GM23338 (cell line): ENCODE data around the gene FOXJ1. TPM values are rescaled to one million over a fixed set of nuclear protein-coding genes. Genes with fewer than 3 reads are reported as not detected.
A peak's percentile ranks its signal among the peaks of the same experiment; 100 is the strongest.

ENCODE experiments used
- ATAC-seq: fragments of 200-7000 bp; cut with Tn5 transposase; 3 replicates; pipeline ENCODE4 v1.9.1; 2020
- DNase-seq: peaks from one replicate; pipeline ENCODE4 v3.0.0-alpha.2; 2015; ENCODE audit warnings: low spot score
- H2AFZ ChIP-seq: fragments of 200-600 bp; sonication (generic); 2 replicates; pipeline ENCODE4 v1.8.0; 2016; ENCODE audit warnings: antibody characterized with exemption, mild to moderate bottlenecking, moderate library complexity
- H3F3A ChIP-seq: fragments of 200-600 bp; sonication (generic); replicated peaks from 2 replicates; pipeline ENCODE4 v1.8.0; 2017; ENCODE audit warnings: antibody characterized with exemption, mixed run types, low read depth
- H3K27ac ChIP-seq: fragments of 200-600 bp; sonication (generic); 2 replicates; pipeline ENCODE4 v1.6.1; 2016; ENCODE audit warnings: low read depth
- H3K27me3 ChIP-seq: fragments of 200-600 bp; sonication (generic); 2 replicates; pipeline ENCODE4 v1.8.0; 2016; ENCODE audit warnings: mild to moderate bottlenecking, mixed run types, moderate library complexity; ENCODE audit not compliant: insufficient read depth
- H3K36me3 ChIP-seq: fragments of 200-600 bp; sonication (generic); 2 replicates; pipeline ENCODE4 v1.8.0; 2016; ENCODE audit warnings: mild to moderate bottlenecking; ENCODE audit not compliant: insufficient read depth
- H3K4me1 ChIP-seq: fragments of 200-600 bp; sonication (generic); 2 replicates; pipeline ENCODE4 v1.8.0; 2016; ENCODE audit warnings: mild to moderate bottlenecking, moderate library complexity; ENCODE audit not compliant: insufficient read depth
- H3K4me2 ChIP-seq: fragments of 200-600 bp; sonication (generic); 2 replicates; pipeline ENCODE4 v1.7.1; 2017; ENCODE audit warnings: mixed run types
- H3K4me3 ChIP-seq: fragments of 200-600 bp; sonication (generic); 2 replicates; pipeline ENCODE4 v1.6.1; 2016; ENCODE audit warnings: mixed run types
- H3K79me2 ChIP-seq: fragments of 200-600 bp; sonication (generic); replicated peaks from 2 replicates; pipeline ENCODE4 v1.8.0; 2017; ENCODE audit warnings: mild to moderate bottlenecking; ENCODE audit not compliant: insufficient read depth
- H3K9me2 ChIP-seq: fragments of 200-600 bp; sonication (generic); 2 replicates; pipeline ENCODE4 v1.8.0; 2017; ENCODE audit not compliant: insufficient read depth
- H4K20me1 ChIP-seq: fragments of 200-600 bp; sonication (generic); replicated peaks from 2 replicates; pipeline ENCODE4 v1.8.0; 2017; ENCODE audit warnings: mild to moderate bottlenecking; ENCODE audit not compliant: insufficient read depth
- H3K27ac Mint-ChIP-seq: 2 replicates; pipeline ENCODE4 v1.8.0; 2020; ENCODE audit warnings: inconsistent platforms, mild to moderate bottlenecking, moderate library complexity, mixed read lengths
- H3K27me3 Mint-ChIP-seq: 3 replicates; pipeline ENCODE4 v1.8.0; 2022; ENCODE audit warnings: low read depth, mild to moderate bottlenecking, moderate library complexity, mixed read lengths, inconsistent platforms; ENCODE audit not compliant: insufficient read depth, poor library complexity
- H3K36me3 Mint-ChIP-seq: 3 replicates; pipeline ENCODE4 v1.8.0; 2021; ENCODE audit warnings: low read depth, mild to moderate bottlenecking, inconsistent platforms, moderate library complexity, mixed read lengths
- H3K4me1 Mint-ChIP-seq: 3 replicates; pipeline ENCODE4 v1.8.0; 2020; ENCODE audit warnings: mild to moderate bottlenecking, inconsistent platforms, mixed read lengths
- H3K4me3 Mint-ChIP-seq: 3 replicates; pipeline ENCODE4 v1.8.0; 2021; ENCODE audit warnings: moderate library complexity, mild to moderate bottlenecking, inconsistent platforms, mixed read lengths
- H3K9me3 Mint-ChIP-seq: 3 replicates; pipeline ENCODE4 v1.8.0; 2020; ENCODE audit warnings: moderate library complexity, mild to moderate bottlenecking, inconsistent platforms, mixed read lengths
- EZH2 ChIP-seq: fragments of 200-600 bp; sonication (generic); IDR thresholded peaks from one replicate; pipeline ENCODE4 v1.8.0; 2017; ENCODE audit warnings: antibody characterized with exemption, mild to moderate bottlenecking, low read depth; ENCODE audit not compliant: unreplicated experiment
- NANOG ChIP-seq: IDR thresholded peaks from 2 replicates; pipeline ENCODE4 v1.6.1; 2016; ENCODE audit warnings: antibody characterized with exemption, borderline replicate concordance
- POLR2AphosphoS5 ChIP-seq: IDR thresholded peaks from 2 replicates; pipeline ENCODE4 v1.6.1; 2016; ENCODE audit warnings: antibody characterized with exemption, low read depth
- ZNF114 ChIP-seq: fragments of 250-450 bp; sonication (Bioruptor Pico); IDR thresholded peaks from 2 replicates; pipeline ENCODE4 v1.5.0; 2020; ENCODE audit warnings: mild to moderate bottlenecking, moderate library complexity
- polyA plus RNA-seq: library from polyadenylated mRNA; unstranded; fragments of >200 nt; fragmentation: Nextera tagmentation; extraction: Ambion mirVana; gene quantifications from 2 replicates; pipeline ENCODE4 v1.2.1, GENCODE V29; 2016
- total RNA-seq: library from RNA; depleted of rRNA; stranded (reverse); fragments of >200 nt; shearing (Covaris generic); gene quantifications from 2 replicates; pipeline ENCODE4 v1.2.3, GENCODE V29; 2014
- TF ChIP-seq, protein P1 (sequence below): IDR thresholded peaks from 2 replicates; pipeline ENCODE4 v1.6.1; 2016; ENCODE audit warnings: antibody characterized with exemption
- TF ChIP-seq, protein P2 (sequence below), 2 experiments: fragments of 200-600 bp in 1 of 2; sonication (generic) in 1 of 2; conservative IDR thresholded peaks; 2 replicates each; pipeline versions ENCODE4 v1.5.1 to v1.6.1; 2016 to 2017; ENCODE audit warnings: antibody characterized with exemption in 2 of 2, low read depth in 2 of 2, mild to moderate bottlenecking in 2 of 2, moderate library complexity in 1 of 2

FOXJ1 gene
- total and polyA plus RNA-seq, 2 experiments from 2014 or later = 2.3 to 12.3 TPM

GRCh38 chr17:76138896-76139752, 1.9 kb downstream of the FOXJ1 start:
- peaks cover 90% of the 10 kb centered on the region for H3K27me3 ChIP-seq
- H3K79me2 ChIP-seq = no peaks in the 10 kb centered on the region
- Mint-ChIP-seq H3K4me3 (peak overlapping the region; percentile 87), H3K9me3 (no peaks in the 10 kb centered on the region; the same call in 2 of the 3 replicates), H3K27ac (no peak overlapping the region), H3K27me3 (peaks cover 79% of the 10 kb centered on the region), H3K4me1 (peaks cover 66% of the 10 kb centered on the region), H3K36me3 (no peaks in the 10 kb centered on the region; the same call in 2 of the 3 replicates)
- no peak overlapping the region for H3K27ac ChIP-seq
- ATAC-seq (no peak), DNase-seq (peak; percentile 46)
- peaks cover 84% of the 10 kb centered on the region for H3K4me1 ChIP-seq
- no peak overlapping the region; the same call in 1 of the 2 replicates for H2AFZ ChIP-seq
- peaks cover 28% of the 10 kb centered on the region for H3F3A ChIP-seq
- H4K20me1 ChIP-seq = no peaks in the 10 kb centered on the region
- H3K9me2 ChIP-seq = no peaks in the 10 kb centered on the region
- peak overlapping the region; percentile 85 for H3K4me3 ChIP-seq
- no peaks in the 10 kb centered on the region for H3K36me3 ChIP-seq
- TF ChIP-seq POLR2AphosphoS5 (no peak), EZH2 (peak; percentile 86), NANOG (no peak)
- TF ChIP-seq, protein P1, sequence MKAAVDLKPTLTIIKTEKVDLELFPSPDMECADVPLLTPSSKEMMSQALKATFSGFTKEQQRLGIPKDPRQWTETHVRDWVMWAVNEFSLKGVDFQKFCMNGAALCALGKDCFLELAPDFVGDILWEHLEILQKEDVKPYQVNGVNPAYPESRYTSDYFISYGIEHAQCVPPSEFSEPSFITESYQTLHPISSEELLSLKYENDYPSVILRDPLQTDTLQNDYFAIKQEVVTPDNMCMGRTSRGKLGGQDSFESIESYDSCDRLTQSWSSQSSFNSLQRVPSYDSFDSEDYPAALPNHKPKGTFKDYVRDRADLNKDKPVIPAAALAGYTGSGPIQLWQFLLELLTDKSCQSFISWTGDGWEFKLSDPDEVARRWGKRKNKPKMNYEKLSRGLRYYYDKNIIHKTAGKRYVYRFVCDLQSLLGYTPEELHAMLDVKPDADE = 0 out of 2 replicates have a peak, but pooled peaks have one; percentile 15
- peak overlapping the region; percentile 91 for H3K4me2 ChIP-seq

DNA sequence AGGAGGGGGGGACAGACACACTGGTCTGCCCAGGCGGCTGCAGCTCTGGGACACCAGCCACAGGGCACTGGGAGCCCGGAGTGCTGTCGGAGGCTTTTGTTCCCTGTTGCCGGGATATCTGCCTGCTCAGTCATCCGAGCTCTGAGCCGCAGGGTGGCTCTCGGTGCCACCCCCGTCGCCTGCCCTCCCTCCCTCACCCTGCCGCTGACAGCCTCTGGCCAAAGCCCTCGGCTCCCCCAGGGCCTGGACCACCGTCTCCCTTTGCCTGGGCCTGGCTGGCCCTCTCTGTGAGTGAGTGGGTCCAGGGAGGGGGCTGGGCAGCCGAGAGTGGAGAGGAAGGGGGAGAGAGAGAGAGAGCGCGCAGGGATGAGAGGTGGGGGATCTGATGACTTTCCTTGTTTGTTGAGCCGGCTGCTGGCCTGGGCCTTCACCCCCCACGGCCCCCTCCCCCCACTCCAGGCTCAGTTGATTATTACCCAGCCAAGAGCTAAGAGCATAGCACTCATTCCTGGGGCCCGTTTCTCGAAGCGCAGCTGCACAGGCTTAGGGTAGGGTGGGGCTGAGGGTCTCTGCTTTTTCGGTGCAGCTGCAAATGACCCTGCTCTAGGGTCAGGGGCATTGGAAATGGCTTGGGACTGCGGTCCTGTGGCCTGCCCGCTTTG, 2.7 kb downstream of the FOXJ1 start:
- Histone ChIP-seq H3K79me2 (no peaks in the 10 kb centered on the region), H3K4me2 (peak overlapping the region; percentile 91), H3K4me3 (peak overlapping the region; percentile 85), H3K4me1 (peaks cover 84% of the 10 kb centered on the region), H3K27ac (no peak overlapping the region), H3K9me2 (no peaks in the 10 kb centered on the region), H3K27me3 (peaks cover 88% of the 10 kb centered on the region), H4K20me1 (no peaks in the 10 kb centered on the region), H2AFZ (no peak overlapping the region), H3K36me3 (no peaks in the 10 kb centered on the region), H3F3A (peaks cover 32% of the 10 kb centered on the region)
- Mint-ChIP-seq H3K4me3 (peak overlapping the region; percentile 87), H3K27ac (no peak overlapping the region), H3K27me3 (peaks cover 79% of the 10 kb centered on the region), H3K9me3 (no peaks in the 10 kb centered on the region; the same call in 2 of the 3 replicates), H3K4me1 (peaks cover 65% of the 10 kb centered on the region), H3K36me3 (no peaks in the 10 kb centered on the region; the same call in 2 of the 3 replicates)
- peak; percentile 11 for TF ChIP-seq EZH2
- TF ChIP-seq ZNF114 (CRISPR knock-in tag) = no peak
- TF ChIP-seq, protein P2, sequence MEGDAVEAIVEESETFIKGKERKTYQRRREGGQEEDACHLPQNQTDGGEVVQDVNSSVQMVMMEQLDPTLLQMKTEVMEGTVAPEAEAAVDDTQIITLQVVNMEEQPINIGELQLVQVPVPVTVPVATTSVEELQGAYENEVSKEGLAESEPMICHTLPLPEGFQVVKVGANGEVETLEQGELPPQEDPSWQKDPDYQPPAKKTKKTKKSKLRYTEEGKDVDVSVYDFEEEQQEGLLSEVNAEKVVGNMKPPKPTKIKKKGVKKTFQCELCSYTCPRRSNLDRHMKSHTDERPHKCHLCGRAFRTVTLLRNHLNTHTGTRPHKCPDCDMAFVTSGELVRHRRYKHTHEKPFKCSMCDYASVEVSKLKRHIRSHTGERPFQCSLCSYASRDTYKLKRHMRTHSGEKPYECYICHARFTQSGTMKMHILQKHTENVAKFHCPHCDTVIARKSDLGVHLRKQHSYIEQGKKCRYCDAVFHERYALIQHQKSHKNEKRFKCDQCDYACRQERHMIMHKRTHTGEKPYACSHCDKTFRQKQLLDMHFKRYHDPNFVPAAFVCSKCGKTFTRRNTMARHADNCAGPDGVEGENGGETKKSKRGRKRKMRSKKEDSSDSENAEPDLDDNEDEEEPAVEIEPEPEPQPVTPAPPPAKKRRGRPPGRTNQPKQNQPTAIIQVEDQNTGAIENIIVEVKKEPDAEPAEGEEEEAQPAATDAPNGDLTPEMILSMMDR (conservative IDR thresholded peaks at IDR 0.05; ENCODE audit: low read depth in 2 of 2) = no peak
- TF ChIP-seq POLR2AphosphoS5 = no peak
- DNase-seq = peak; percentile 71
- ATAC-seq = peak; percentile 0; the same call in 1 of the 3 replicates
